Epidermal melanocyte (primary cell): ENCODE measurements around the gene FAM193A.
"Not testable (repeated sequence)": the region's sequence is repeated elsewhere in the genome, so short reads cannot be mapped to it uniquely, and the experiment has no call there.

Experiments
- DNase-seq: peaks from one replicate; pipeline ENCODE4 v3.0.0; 2011; ENCODE audit warnings: low spot score; ENCODE audit not compliant: insufficient read length

The FAM193A gene

DNA sequence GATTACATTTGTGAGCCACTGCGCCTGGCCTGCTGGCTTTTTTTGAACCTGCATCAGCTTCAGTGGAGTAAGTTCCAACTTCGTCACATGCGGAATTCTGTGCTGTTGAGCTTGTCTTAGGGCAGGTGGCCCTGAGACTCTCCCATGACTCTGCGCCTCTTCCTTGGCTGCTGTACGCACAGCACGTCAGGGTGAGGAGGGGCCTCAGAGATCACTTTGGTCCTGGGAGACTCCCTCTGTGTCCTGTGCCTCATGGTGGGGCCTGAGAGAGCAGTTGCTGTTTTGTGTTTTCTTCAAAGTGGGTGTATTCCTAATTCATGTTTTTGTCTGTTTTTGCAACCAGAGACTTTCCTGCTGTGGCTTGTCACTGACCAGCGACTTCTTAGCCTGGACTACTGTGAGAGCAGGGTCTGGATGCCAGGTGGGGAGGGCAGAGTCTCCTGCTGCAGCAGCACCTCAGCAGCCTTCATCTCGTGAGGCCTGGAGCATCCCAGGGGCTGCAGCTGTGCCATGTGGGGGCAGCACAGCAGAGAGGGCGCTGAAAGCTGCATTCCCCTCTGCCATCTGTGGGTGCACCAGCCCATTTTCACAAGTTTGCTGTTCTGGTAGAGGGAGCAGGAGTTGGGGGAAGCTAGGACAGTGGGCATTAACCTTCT, 111.8 kb downstream of the FAM193A start:
- no peak for DNase-seq

GRCh38 chr4:2649604-2650114, 113.2 kb downstream of the FAM193A start:
- DNase-seq: no peak

DNA sequence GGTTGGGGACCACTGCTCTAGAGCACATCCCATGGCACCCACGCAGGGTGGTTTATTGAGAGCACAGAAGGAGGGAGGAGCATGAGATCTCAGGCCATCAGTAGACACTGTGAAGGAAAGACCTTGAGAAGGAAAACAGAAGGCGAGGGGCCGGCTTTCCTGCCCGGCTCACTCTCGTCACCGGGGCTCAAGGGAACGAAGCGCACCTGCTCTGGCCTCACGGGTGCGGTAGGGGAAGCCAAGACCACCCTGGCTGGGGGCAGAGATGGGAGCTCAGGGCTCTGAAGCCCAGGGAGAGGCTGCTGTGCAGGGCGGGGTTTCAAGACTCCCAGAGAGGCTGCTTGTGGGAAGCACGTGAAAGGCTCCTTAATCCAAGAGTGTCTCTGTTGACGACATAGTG, 113.8 kb downstream of the FAM193A start:
- no peak for DNase-seq

- DNase-seq: no peak
Observed at GRCh38 chr4:2651546-2651945, 115.1 kb downstream of the FAM193A start.

DNA sequence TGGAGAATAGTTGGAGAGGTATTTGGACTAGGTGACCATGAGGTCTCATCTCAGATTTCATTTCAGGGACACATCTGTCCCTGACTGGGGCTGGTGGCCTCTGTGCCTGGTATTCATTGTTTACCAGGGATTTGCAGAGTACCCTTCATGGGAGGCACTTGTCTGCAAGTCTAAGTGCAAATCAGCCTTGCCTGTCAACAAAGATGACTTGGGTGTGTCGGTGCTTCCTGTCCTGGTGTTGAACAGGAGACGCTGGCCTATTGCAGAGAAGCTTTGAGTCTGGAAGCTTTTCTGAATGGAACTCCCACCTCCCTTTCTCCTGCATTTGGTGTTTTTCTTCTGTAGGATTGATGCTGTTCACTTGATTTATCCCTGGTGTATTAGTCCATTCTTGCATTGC, 115.6 kb downstream of the FAM193A start:
- no peak for DNase-seq

DNA sequence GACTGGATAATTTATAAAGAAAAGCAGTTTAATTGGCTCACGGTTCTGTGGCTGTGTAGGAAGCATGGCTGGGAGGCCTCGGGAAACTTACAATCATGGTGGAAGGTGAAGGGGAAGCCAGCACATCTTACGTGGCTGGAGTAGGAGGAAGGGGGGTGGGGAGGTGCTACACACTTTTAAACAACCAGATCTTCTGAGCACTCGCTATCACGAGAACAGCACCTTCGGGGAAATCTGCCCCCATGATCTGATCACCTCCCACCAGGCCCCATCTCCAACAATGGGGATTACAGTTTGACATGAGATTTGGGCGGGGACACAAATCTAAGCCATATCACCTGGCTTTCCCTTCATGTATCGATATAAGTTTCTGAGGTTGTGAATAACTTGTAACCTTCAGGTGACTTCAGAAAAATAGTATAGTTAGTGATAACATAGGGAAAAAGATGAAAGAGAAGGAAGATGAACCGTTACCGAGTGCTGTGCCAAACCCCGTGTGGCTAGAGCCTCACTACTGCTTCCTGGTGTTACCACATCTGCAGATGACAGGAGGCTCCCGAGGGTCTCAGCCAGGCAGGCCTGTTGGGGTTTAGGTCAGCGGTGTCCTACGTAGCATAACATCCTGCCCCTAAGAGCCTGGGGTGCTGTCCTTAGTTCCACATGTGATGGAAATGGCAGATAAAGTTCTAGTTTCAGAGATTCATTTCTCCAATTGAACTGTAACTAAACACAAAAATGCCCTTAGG, 116.1 kb downstream of the FAM193A start:
- no peak for DNase-seq

DNA sequence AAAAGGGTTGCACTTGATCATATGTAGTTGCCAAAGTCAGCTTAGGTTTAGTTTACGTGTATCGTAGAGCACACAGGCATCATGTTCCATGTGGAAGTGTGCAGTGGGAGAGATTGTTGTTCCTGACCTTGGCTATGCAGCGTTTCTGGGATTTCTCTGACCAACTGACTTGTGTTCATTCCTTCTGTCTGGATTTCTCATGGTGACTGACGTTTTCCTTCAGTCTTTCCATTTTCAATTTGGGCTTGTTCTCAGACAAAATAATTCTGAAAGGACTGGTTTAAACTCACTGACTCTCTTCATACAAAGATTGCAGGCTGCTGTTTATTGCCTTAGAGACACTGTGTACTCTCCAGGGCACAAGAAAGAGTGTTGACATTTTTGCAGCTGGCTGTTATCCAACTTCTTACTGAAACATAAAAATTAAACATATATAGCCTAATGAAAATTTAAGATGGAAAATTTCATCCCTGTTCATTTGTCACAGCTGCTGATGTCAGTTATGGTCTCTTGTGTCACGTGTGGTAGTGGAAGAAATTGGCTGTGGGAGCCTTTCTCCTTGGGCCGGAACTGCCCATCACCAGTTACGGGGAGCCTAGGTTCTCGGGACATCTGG, 124.3 kb downstream of the FAM193A start:
- no peak for DNase-seq

- DNase-seq: no peak
Observed at GRCh38 chr4:2662598-2662997, 126.2 kb downstream of the FAM193A start.

DNA sequence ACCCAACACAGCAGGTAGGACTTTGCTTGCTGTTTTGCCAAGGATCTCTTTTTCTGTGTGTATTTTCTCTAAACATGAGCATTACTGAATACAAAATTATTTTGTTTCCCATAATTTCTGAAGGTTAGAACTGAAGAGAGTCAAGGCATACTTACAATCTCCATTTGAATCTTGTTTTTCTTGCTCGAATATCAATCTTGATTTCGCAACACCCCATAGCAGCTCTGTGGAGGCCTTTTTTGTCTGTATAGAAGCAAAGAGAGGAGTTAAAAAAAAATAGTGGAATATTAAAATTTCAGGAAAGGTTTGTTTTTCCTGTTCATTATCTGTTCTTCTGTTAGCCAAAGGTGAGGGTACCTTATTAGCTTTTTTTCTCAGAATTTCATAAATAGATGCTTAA, 126.8 kb downstream of the FAM193A start:
- no peak for DNase-seq

- no peak for DNase-seq
Observed at GRCh38 chr4:2666722-2667247, 130.3 kb downstream of the FAM193A start.

DNA sequence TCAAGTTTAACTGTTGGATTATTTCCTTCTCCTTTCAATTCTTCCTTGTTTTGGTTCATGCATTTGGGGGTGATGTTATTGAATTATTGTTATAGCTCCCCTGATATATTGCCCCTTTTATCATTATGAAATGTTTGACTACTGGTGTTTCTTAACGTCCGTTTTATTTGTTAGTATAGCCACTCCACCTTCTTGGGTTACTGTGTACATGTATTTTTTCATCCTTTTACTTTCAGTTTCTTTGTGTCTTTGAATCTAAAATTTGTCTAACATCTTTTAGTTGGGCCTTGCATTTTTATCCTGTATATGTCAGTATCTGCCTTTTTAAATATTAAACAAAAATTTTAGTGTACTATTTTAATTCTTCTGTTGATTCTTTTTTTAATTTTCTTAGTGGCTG, 131.0 kb downstream of the FAM193A start:
- DNase-seq: no peak

DNA sequence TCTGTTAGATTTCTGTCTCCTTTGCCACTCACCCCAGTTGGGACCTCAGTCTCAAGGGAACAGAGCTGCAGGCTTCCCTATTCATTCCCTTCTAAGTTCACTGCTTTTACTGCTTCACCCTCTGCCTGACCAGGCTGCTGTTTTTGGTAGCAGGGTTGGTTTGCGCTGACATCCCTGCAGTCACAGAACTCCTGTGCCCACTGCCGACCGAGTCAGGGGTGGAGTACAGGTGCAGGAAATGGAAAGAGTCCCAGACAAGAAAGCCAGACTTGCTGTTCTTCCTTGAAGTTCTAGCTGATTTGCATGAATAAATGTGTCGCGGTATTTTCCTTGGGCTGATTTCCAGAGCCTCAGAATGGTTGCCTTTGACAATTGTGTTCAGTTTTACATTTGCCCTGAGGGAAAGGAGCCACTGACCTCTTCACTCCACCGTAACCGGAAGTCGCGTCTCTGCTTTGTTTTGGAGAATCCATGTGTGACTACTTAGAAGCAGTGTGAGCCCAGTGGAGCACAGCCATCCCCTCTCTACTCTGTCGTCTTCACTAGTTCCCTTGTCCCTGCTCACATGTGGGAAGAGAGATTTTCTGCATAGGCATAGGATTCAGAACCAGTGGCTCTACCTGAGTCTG, 134.9 kb downstream of the FAM193A start:
- peak; percentile 23 for DNase-seq

DNA sequence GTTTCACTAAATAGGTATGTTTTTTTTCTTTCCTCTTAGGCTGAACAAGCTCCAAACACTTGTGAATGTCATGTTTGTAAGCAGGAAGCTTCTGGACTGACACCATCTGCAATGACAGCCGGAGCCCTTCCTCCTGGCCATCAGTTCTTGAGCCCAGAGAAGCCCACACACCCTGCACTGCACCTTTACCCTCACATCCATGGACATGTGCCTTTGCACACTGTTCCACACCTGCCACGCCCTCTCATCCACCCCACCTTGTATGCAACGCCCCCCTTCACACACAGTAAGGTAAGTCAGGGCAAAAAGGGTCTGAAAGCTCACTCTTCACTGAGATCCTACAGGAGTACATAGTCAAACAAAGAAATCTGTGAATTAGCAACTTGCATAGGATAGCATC, 135.6 kb downstream of the FAM193A start:
- DNase-seq: no peak

- DNase-seq: no peak
Observed at GRCh38 chr4:2672700-2673099, 136.3 kb downstream of the FAM193A start.

GRCh38 chr4:2673157-2673556, 136.7 kb downstream of the FAM193A start:
- no peak for DNase-seq

- not testable (repeated sequence) for DNase-seq
Observed at GRCh38 chr4:2679762-2680161, 143.3 kb downstream of the FAM193A start.

GRCh38 chr4:2684486-2684885, 148.0 kb downstream of the FAM193A start:
- no peak for DNase-seq

DNA sequence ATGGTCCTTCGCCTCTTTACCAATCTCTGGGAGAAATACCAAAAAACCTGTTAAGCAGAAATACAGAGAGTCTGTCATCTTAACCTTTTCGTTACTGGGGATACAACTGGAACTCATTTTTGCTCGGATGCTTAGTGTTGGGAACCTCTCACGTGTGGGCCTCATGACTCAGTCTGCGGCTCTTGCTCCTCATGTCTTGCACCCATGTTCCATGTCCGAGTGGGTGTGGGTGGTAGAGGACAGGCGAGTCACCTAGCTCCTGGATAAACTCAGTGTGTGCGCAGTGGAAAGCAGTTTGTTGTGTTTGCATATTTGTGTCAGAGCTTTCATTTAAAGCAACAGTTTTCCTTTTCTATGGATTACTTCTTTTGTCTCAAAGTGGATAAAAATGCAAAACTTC, 149.1 kb downstream of the FAM193A start:
- no peak for DNase-seq

DNA sequence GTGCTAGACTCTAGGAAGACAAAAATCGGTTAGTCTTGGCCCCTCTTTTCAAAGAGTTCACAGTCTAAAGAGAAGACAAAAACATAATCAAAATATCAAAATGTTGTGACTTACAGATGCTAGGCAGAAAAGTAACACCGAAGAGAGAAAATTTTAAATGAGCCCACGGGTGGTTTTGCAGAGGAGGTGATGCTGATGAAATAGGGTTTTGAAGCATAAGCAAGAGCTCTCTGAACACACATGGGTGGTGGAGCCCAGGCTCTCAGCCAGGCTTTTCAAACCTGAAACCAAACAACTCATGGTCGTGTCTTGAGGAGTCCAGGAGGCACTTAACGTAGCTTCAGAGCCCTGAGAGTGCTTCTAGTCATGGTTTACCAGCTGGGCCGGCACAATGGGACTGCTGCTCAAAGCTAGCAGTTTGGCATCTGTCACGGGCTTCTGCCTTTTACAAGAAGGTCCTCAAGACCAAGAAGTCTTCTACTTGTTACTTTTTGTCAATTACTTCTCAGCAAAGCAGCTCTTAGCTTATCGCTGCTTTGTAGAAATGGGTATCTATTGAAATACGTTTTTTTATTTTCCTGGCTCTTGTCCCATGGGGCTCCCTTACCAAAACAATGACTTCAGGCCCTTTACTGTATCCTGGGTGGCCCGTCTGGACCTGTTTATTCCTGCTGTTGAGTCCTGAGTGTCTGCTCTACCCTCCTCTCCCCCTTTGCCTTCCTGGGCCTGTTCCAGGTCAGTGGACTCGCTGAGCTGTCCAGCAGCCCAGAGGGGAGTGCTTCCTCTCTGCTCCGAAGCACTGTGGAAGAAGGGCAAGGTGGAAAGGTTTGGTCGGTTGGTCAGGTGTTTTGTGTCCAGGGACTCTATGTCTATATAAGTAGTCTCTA, 150.2 kb downstream of the FAM193A start:
- DNase-seq: no peak

- DNase-seq: no peak
Observed at GRCh38 chr4:2688281-2688680, 151.8 kb downstream of the FAM193A start.

- DNase-seq: no peak
Observed at GRCh38 chr4:2688697-2689096, 152.2 kb downstream of the FAM193A start.
